Gastroesophageal sphincter (tissue), 3 donors: Measurements from ENCODE around the gene PLA1A.

Source experiments
- POLR2A ChIP-seq, 2 donors: fragments of 450-650 bp; IDR thresholded peaks; one replicate each; pipeline ENCODE4 v1.6.1; 2017; ENCODE audit warnings: antibody characterized with exemption in 2 of 2, mild to moderate bottlenecking in 2 of 2, moderate library complexity in 1 of 2
- POLR2AphosphoS5 ChIP-seq: sonication (generic); formaldehyde crosslinking; IDR thresholded peaks from one replicate; pipeline ENCODE4 v1.6.1; 2017; ENCODE audit warnings: antibody characterized with exemption
- TF ChIP-seq, protein P1 (sequence below), 4 experiments: fragments of 200-600 bp in 2 of 4; fragments of 450-650 bp in 2 of 4; sonication (generic) in 1 of 4; IDR thresholded peaks; one replicate each; pipeline ENCODE4 v1.5.1; 2017 to 2019; ENCODE audit warnings: antibody characterized with exemption in 4 of 4, mild to moderate bottlenecking in 2 of 4, moderate library complexity in 2 of 4

DNA sequence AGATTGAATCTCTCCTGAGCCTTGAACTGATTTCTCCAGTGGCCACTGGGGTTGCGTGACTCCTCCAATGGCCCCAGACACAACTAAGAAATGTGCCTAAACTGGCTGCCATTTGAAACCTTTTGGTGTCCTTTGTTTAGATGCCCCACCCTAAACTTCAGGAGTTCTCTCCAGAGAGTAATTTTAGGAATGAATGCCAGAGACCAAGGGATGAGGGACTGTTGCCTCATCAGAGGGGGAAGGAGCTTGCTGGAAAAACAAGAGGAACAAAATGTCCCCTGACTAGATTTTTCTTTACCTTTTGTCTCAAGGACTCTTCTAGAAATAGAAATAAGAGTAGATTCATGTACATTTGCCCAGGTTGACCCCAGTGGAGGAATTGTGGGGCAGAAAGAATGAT is 26.5 kb upstream of the PLA1A start:
- TF ChIP-seq POLR2A (IDR thresholded peaks at IDR 0.05) (no peak), POLR2AphosphoS5 (no peak)
- TF ChIP-seq, protein P1, sequence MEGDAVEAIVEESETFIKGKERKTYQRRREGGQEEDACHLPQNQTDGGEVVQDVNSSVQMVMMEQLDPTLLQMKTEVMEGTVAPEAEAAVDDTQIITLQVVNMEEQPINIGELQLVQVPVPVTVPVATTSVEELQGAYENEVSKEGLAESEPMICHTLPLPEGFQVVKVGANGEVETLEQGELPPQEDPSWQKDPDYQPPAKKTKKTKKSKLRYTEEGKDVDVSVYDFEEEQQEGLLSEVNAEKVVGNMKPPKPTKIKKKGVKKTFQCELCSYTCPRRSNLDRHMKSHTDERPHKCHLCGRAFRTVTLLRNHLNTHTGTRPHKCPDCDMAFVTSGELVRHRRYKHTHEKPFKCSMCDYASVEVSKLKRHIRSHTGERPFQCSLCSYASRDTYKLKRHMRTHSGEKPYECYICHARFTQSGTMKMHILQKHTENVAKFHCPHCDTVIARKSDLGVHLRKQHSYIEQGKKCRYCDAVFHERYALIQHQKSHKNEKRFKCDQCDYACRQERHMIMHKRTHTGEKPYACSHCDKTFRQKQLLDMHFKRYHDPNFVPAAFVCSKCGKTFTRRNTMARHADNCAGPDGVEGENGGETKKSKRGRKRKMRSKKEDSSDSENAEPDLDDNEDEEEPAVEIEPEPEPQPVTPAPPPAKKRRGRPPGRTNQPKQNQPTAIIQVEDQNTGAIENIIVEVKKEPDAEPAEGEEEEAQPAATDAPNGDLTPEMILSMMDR (IDR thresholded peaks at IDR 0.05) = no peak
